NCI-H1105 treated with DMSO at 0.1 percent for 48 hours (cell line): Measurements from ENCODE around the gene TTC33.

Source experiments
- DNase-seq: peaks from one replicate; lab custom pipeline; 2025; lab: John Stamatoyannopoulos, UW

TTC33 gene

GRCh38 chr5:40521108-40521785, 234.5 kb downstream of the TTC33 start:
- no peak for DNase-seq

- DNase-seq = no peak
Measured at GRCh38 chr5:40518485-40518917, 237.3 kb downstream of the TTC33 start.

- DNase-seq = no peak
Measured at GRCh38 chr5:40515476-40515875, 240.3 kb downstream of the TTC33 start.

GRCh38 chr5:40514976-40515375, 240.8 kb downstream of the TTC33 start:
- no peak for DNase-seq

- DNase-seq = no peak
Measured at GRCh38 chr5:40511801-40512200, 244.0 kb downstream of the TTC33 start.

GRCh38 chr5:40507095-40507494, 248.7 kb downstream of the TTC33 start:
- no peak for DNase-seq

- DNase-seq = no peak
Measured at GRCh38 chr5:40505031-40505430, 250.7 kb downstream of the TTC33 start.

GRCh38 chr5:40503439-40503838, 252.3 kb downstream of the TTC33 start:
- DNase-seq = no peak

GRCh38 chr5:40502736-40503135, 253.0 kb downstream of the TTC33 start:
- DNase-seq = no peak

GRCh38 chr5:40501711-40502444, 253.9 kb downstream of the TTC33 start:
- no peak for DNase-seq

GRCh38 chr5:40499518-40500273, 256.1 kb downstream of the TTC33 start:
- DNase-seq = no peak

GRCh38 chr5:40499007-40499406, 256.8 kb downstream of the TTC33 start:
- DNase-seq = no peak

- no peak for DNase-seq
Measured at GRCh38 chr5:40497573-40497972, 258.2 kb downstream of the TTC33 start.

- DNase-seq = no peak
Measured at GRCh38 chr5:40495237-40495635, 260.5 kb downstream of the TTC33 start.

GRCh38 chr5:40494631-40495236, 261.0 kb downstream of the TTC33 start:
- DNase-seq = no peak

- DNase-seq = no peak
Measured at GRCh38 chr5:40492056-40492455, 263.7 kb downstream of the TTC33 start.

- no peak for DNase-seq
Measured at GRCh38 chr5:40491644-40492043, 264.1 kb downstream of the TTC33 start.

- no peak for DNase-seq
Measured at GRCh38 chr5:40490464-40491111, 265.2 kb downstream of the TTC33 start.

- no peak for DNase-seq
Measured at GRCh38 chr5:40489421-40489820, 266.3 kb downstream of the TTC33 start.

GRCh38 chr5:40486437-40487275, 269.1 kb downstream of the TTC33 start:
- no peak for DNase-seq
